Fibroblast of the aortic adventitia (primary cell): ENCODE results near the gene EXOC2. TPM values are rescaled to one million over a fixed set of nuclear protein-coding genes. Genes with fewer than 3 reads are reported as not detected.

Source experiments
- DNase-seq: peaks from one replicate; pipeline ENCODE4 v3.0.0-alpha.2; 2010; ENCODE audit warnings: low read depth
- H3K4me3 ChIP-seq: 2 replicates; pipeline ENCODE4 v1.5.1; 2011; ENCODE audit warnings: low read depth, mild to moderate bottlenecking, control low read depth, low read length, moderate library complexity
- CTCF ChIP-seq: IDR thresholded peaks from 2 replicates; pipeline ENCODE4 v1.5.1; 2011; ENCODE audit warnings: mild to moderate bottlenecking, low read length, control low read depth, inconsistent platforms; ENCODE audit not compliant: insufficient read depth
- total RNA-seq: library from RNA; depleted of rRNA; stranded (reverse); fragments of >200 nt; gene quantifications from 2 replicates; pipeline ENCODE4 v1.2.3, GENCODE V29; 2012; ENCODE audit warnings: low replicate concordance

Gene EXOC2
- total RNA-seq, 1 donor = 27.9 TPM

GRCh38 chr6:506508-506907 lies 186.4 kb downstream of the EXOC2 start:
- DNase-seq = no peak
- no peak for TF ChIP-seq CTCF
- no peak overlapping the region for H3K4me3 ChIP-seq

- no peak for TF ChIP-seq CTCF
- no peak overlapping the region for H3K4me3 ChIP-seq
- no peak for DNase-seq
Observed at GRCh38 chr6:505374-505773, 187.6 kb downstream of the EXOC2 start.

- no peak for DNase-seq
- H3K4me3 ChIP-seq = no peak overlapping the region
Observed at GRCh38 chr6:504446-504980, 188.4 kb downstream of the EXOC2 start.

GRCh38 chr6:503610-504362 lies 189.2 kb downstream of the EXOC2 start:
- H3K4me3 ChIP-seq = no peak overlapping the region
- TF ChIP-seq CTCF = no peak
- DNase-seq = no peak

More at GRCh38 chr6:504446-504980, 188.4 kb downstream of the EXOC2 start:
- no peak for TF ChIP-seq CTCF

GRCh38 chr6:502761-503160 lies 190.2 kb downstream of the EXOC2 start:
- H3K4me3 ChIP-seq = no peak overlapping the region
- no peak for TF ChIP-seq CTCF
- no peak for DNase-seq

- no peak for DNase-seq
- TF ChIP-seq CTCF = no peak
- no peak overlapping the region for H3K4me3 ChIP-seq
Observed at GRCh38 chr6:501891-502601, 190.9 kb downstream of the EXOC2 start.
